Stimulated activated CD4-positive, alpha-beta T cell treated with anti-CD3 and anti-CD28 coated beads, Interleukin-1b, Interleukin-23, amount 100 ng/mL, for 4 hours (primary cell): ENCODE measurements around the gene ASPG.

Experiments used
- DNase-seq, 2 donors: peaks; one replicate each; pipeline ENCODE4 v3.0.0-alpha.2; 2020; ENCODE audit warnings: low read depth in 2 of 2

The ASPG gene

DNA sequence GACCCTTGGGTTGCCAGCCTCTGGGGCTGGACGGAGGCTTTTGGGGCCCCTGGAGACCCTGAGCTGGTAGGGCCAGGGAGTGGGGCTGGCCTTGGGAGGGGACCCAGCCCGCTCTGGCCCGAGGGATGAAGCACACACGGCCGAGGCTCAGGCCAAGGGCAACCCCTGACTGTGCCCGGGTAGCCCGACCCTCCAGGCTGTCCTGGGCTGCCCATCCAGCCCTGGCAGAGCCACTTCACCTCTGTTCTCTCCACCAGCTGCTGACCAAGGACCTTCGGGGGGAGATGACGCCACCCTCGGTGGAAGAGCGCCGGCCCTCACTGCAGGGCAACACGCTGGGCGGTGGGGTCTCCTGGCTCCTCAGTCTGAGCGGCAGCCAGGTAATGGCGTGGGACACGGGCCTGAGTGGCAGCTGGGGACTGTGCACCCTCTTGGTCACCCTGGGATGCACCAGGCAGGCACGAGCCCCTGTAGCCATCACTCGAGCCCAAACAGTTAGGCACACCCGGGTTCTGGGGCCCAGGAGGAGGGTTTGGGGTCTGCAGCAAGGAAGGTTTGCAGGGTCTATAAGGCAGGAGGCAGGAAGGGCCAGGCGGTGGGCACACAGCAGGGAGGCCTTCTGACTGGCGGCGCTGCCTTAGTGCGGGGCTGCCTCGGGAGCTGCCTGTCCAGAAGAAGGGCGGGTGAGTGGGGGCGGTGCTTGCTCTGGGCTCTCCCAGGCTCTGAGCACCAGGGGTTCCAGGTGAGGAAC is 19.7 kb downstream of the ASPG start:
- no peak for DNase-seq

DNA sequence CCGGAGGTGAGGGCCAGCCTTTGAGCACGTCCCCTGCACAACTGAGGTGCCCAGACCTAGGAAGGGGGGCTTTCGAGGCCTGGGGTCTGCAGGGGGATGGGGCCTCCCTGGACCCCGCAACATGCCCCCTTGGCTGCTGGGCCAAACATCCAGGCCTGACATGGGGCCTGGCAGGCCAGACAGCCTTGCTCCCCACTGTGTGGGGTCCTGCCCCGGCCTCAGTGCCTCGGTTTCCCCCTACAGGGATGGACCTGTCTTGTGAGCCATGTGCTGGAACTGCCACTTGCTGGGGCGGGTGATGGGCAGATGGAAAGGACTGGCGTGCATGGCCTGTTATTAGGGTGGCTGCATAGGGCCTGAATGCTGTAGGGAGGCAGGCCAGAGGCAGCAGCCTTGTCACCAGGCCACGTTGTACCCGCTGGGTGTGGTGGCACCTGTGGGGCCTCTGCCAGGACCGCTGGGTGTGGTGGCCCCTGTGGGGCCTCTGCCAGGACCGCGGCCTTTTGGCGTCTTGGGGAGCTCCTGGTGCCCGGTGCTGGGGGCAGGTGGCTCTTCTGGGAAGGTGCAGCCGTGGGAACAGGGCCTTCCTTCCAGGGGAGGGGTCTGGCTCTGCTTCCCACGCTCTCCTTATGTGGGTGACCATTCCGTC is 20.4 kb downstream of the ASPG start:
- no peak for DNase-seq

- DNase-seq = no peak
These were observed 21.0 kb downstream of the ASPG start for GRCh38 chr14:104106471-104106991.

GRCh38 chr14:104107101-104107581 is 21.6 kb downstream of the ASPG start:
- DNase-seq = no peak

DNA sequence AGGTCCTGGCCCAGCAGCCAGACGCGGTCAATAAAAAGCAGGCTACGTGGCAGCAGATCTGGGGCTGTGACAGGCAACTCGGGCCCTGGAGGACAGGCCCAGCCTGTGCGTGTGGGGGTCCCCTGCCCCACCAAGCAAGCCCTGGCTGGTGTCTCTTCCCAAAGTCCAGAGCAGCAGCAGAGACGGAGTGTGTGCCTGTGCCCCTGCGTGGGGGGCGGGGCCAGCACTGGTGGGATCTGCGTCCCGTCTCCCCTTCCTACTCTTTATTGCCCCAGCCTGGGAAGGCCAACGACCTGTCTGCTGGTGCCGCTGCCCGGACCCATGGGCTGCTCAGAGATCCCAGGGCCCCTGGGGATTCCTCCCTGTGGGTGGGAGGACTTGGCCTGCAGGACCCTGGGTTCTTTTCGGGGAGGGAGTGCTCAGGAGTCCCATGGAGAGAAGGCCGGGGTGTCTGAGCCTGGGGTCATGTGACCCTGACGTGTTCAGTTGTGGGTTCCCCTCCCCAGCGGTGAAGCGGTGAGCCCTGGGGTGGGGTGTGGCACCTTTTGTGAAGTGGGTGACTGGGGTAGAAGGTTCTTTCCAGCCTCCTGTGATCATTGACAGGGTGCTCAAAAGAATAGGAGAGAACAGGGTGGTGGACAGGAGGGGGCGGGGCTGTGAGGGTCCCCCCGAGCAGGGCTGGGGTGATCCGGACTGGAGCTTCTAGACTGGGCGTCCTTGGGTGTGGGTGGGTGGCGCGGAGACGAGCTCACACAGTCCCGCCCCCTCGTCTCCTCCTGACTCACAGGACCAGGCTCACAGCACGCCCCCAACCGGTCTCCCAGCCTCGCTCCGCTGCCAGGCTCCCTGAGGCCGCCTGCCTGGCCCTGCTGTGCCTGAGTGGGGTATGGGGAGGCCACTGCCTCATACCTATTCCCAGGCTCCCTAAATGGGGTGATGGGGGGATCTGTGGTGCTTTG is 22.4 kb downstream of the ASPG start:
- no peak for DNase-seq

DNA sequence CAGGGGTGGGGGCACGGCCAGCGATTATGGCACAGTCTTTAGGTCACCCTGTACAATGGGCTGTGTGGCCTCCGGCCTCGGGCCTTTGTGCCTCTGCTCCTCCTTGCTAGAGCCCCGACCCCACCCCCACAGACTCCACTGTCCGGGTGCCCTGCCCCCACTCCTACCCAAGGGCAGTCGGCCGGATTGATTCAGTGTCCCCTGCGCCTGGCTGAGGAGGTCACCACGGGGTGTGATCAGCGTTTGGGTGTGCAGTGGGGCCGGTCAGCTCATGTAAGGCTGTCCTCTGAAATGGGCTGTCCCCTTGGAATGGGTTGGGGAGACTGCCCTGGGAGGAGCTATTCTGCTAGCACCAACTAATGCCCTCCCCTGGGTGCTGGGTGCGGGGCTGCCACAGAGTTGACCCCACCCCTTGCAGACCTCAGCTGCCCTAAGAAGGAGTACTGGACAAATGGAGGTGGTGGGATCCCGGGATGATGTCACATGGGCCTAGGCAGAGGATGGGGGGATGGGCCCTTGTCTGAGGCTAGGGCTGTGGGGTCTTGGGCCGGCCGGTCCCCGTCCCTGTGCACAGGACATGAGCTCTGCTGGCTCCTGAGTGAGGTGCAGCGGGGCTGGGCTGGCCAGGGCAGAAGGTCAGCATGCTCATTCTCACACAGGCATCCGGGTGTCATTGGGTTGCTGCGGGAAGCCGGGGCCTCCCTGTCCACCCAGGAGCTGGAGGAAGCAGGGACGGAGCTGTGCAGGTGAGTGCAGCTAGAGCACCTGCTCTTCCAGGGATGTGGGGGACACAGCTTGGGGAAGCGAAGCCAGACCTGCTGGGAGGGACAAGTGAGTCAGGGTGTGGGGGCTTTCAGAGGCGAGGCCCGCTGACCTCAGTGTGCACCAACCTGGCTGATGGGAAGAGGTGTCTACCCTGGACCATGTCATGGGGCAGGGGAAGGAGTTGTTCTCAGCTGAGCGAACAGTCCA is 23.4 kb downstream of the ASPG start:
- no peak for DNase-seq

DNA sequence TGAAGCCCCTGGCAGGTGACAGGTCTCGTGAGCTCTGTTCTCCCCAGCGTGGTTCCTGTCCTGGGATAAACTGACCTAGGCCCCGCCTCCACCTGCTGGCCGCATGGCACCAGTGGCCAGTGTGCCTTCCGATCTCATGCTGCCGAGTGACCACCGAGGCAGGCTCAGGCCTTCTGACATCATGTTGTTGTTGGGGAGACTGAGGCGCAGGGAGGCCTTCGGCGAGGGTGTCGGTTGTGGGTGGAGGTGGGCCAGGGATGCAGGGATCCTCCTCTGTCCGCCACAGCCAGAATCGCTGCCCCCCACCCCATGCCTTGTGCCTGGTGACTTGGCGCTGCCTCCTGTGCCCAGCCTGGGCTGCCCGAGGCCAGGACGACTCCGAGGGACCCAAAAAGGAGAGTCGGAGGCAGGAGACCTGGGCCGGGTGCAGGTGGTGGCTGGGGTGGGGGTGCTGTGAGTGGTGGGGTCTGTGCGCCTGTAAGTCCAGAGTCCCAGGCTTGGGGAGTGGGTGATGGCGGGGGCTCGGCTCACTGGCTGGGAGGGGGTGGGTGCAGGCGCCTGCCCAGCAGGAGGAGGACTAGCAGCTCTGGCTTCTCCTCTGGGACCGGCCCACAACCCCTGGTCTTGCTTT is 24.3 kb downstream of the ASPG start:
- DNase-seq = no peak

DNA sequence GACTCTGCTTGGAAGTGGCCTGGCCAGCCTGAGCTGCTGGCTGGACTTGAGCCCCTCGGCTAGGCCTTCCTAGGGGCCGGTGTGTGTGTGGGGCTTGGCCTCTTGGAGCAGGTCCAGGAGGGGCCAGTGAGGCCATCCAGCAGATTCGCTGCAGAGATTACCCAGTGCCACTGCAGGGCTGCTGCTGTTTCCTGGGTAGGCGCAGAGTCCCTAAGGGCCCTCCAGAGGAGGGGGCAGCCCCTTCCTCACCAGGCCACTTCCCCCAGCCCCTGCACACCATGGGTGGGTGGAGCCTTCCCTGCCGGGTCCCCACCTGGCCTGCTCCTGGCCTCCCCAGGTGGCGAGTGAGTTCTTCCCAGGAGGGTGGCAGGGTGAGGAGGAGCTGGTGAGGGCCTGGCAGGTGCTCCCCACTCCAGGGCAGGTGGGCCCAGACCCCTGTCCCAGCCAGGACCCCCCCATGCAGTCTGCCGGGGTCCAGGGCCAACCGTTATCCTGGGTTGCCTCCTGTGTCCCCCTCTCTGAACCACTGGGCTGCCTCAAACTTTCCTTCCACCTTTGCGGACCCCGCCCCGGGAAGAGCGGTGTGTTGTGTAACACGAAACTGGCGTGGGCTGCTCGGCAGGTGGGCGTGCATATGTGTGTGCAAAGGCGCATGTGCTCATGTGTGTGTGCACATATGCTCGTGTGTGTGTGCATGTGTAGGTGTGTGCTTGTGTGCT is 25.1 kb downstream of the ASPG start:
- DNase-seq = no peak

- DNase-seq = no peak
These were observed 26.0 kb downstream of the ASPG start for GRCh38 chr14:104111301-104112112.

DNA sequence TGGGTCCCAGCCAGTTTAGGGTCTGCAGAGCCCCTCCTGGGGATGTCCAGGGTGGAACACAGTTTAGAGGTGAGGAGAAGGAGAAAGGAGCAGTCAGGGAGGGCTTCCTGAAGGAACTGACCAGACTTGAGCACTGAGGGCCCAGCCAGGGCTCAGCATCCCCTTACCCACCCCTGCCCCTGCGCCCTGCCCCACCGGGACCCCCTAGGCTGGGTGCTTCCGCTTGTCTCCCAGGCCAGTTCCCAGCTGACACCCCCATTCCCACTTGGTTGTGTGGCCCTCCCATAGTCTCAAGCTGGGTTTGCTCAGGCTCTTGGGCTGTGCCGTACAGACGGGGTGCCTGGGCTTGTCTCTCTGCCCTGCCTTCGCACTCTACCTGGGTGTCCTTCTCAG is 26.6 kb downstream of the ASPG start:
- DNase-seq = no peak

DNA sequence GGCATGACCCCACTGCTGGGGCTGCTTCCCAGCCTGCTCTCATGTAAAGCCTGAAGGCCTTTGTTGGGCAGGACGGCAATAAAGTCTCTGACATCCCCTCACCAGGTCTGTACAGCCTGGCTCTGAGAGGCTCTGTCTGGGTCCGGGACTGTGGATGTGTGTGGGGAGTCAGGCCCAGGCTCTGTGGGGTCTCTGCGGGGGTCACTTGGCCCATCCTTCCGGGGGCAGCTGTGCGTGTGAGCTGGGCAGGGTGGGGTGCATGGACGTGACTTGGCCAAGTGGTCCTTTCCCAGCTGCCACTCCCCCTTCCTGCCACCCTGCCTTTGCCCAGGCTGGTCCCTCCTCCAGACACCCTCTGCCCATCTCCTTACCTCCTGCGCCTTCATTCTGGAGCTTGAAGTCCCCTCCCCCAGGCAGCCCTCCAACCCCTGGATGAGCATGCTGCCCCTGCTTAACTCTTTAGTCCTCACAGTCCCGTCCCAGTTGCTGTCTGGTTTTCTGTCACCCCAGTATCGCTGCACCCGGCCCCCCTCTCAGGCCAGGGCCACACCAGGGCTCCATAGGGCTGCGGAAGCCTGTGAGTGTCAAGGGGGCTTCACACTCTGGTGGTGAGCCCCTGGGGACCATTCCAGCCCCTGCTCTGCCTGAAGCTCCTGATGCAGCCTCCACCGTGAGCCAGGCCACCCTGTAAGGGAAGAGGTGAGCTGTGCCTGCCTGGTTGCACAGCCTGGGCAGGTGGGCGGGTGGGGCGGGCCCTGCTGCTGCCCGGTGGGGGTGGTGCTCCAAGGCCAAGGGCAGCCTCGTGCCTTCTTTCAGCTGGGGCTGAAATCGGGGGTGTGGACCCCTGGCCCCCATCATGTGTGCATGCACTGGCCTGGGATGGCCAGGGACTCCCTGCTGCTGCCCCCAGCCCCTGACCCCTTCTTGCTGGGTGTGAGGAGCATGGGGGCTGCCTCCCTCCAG is 27.4 kb downstream of the ASPG start:
- DNase-seq = no peak

DNA sequence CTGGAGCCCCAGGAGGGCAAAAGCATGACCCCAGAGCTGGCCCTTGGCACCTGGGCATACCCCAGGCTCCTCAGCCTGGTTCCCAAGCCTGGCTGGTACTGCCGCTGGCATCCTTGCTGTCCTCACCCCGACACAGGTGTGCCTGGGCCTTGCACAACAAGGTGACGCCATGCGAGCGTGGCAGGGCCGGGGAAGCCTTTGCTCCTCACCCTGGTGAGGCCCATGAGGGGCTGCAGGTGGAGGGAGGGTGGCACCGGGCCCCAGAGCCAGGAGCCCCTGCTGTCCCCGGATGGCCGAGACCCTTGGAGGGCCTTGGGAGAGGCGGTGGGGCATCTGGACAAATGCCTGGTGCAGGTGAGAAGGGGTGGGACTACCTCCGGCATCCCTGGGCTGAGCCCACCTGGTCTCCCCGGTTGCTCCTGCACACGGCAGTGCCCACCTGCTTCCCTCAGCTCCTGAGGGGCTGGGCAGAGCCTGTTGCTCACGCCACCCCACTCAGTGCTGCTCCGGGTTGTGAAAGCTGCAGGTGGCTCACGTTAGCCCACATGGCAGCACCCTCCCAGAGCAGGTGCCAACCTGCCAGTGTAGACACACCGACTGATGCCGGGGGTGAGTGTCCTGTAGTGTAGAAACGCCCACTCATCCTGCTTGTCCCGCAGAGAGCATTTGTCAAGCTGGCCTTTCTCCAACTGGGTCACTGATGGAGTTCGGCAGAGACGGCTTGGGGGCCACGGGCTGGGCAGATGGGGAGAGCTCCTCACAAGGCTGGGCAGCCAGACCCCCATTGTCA is 28.3 kb downstream of the ASPG start:
- DNase-seq = no peak

DNA sequence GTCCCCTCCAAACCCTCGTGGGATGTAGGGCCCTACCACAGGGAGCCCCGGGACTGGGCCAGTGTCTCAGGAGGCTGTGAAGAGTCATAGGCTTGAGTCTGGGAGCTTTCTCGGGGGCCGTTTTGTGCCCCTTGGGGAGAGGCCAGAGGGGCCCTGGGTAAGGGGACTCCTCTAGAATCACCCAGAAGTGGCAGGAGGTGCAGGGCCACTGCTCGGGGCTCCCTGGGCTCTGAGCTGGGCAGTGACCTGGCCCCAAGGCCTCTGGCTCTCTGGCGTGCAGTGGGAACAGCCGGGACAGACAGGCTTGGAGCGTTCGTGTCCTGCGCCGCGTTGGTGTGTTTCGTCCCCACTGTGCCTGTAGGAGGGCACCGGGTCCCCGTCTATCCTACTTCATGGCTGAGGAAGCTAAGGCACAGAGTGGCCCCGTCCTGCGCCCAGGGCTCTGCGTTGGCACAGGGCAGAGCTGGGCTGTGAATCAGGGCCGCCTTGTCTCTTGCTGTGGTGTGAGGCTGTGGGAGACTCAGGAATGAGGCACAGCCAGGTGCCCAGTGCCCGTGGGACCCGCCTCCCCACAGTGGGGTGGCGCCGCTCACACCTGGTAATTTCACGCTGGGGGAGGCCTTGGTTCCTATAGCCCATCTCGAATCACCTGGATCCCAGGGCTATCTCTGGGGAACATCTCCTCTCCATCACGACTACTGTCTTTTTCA is 29.1 kb downstream of the ASPG start:
- DNase-seq = no peak

GRCh38 chr14:104115131-104115600 is 29.7 kb downstream of the ASPG start:
- DNase-seq = no peak

GRCh38 chr14:104115691-104116287 is 30.3 kb downstream of the ASPG start:
- DNase-seq = no peak
